Stimulated activated CD8-positive, alpha-beta memory T cell treated with anti-CD3 and anti-CD28 coated beads, Interleukin-7, amount 100 ng/mL, for 24 hours (primary cell): Measurements from ENCODE around the gene GSE1.

Experiments used
- DNase-seq: peaks from one replicate; pipeline ENCODE4 v3.0.0-alpha.2; 2020; ENCODE audit warnings: low read depth

The GSE1 gene

DNA sequence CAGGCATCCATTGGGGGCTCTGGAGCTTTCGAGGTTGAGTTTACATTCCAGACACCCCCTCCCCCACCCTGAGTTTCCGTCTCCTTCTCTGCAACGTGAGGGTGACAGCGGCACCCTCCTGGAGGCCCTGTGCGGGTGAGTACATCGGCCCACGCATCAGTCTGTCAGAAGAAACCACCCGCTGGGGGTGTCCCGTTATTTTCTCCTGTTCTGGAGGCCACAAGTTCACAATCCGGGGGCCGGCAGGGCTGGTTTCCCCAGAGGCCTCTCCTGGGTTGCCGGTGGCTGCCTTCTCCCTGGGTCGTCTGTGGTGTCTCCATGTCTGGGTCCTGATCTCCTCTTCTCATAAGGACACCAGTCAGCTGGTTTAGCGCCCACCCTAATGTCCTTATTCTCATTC, 35.7 kb downstream of the GSE1 start:
- DNase-seq = no peak

DNA sequence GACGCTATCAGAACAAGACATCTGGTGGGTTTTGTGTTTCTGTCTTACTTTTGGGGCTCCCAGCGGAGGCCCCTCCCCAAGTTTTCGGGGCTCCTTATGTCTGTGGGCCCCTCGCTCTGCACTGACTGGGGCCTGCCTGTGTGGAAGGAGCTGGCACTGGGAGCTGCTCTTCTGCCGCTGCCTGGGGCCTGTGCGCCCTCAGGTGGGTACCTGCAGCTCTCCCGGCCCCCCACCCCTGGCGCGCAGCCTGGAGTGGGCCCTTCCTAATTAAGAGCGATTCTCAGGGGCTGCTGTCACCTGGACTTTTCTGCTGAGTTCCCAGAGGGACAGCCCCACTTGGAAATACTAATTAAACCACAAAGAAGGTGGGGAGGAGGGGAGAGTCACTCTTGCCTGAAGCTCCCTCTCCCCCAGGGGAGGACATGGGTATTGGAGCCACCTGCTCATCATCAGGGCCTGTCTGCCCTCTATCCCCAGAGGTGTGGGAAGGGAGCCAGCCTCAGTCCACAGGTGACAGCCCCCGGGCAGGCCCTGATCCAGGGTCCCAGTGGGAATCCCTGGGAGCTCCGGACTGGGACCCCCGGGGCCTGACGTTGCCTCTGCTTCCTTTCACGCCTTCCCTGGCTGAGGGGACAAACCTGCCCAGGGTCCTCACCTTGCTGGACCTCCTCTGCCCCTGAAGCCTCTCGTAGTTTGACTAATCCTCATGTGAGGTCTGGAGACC, 36.5 kb downstream of the GSE1 start:
- DNase-seq = no peak

DNA sequence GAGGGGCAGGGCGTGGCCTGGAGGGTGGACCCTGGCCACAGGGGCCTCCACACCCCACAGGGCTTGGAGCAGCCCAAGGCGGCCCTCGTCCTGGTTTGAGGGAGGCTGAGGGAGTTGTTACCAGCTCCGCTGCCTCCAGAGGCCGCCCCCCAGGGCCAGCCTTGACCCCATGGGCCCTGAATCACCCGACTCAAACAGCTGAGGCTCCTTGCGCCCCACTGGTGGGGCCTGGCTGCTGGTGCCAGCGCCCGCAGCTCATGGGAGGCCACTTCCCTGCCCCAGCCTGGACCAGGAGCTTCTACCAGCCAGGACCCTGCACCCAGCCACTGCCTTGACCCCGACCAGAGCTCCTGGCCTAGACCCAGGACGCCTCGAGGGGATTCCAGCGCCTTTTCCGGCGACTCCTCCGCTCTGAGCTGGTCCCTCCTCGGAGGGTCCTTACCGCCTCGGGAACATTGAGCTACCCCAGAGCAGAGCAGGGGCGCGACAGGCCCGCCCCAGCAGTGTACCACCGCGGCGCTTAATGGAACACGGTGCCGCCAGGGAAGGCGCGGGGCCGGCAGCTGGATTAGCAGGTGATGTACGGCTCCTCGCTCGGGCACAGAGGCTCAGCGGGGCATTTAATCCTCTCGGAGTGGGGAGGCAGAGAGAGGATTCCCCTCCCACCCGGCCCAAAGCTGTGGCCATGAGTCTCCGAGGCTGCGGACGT, 37.2 kb downstream of the GSE1 start:
- no peak for DNase-seq

DNA sequence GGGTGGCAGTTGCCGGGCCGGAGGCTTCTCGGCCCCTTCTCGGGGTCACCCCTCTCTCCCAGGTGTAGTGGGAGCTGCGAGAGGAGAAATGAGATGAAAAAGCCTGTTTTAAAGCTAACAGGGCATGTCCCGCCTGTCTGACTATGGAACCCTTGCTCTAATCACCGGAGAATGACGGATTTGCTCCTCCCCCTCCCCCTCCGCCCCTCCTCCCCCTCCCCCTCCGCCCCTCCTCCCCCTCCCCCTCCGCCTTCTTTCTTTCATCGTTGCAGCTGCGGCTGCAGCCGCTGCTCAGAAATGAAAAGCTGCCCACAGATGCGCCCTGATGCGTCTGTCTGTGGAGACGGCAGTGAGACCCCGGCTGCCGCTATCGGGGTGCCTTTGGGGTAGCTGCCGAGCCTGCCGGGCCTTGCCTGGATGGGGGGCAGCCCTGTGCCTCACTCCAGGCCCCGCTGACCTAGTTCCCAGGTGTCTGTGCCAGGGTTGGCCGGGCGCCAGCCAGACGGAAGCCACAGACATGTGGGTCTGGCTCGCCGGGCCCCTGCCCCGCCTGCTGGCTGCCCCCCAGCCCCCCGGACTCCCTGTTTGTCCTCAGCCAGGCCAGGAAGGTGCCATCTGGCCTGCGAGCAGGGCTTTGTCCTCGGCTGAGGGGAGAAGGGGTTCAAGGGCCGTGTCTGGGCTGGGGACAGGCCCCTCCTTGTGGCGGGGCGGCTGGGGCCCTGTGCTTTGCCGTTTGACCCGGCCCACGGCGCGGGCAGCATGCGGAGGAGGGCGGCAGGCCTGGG, 37.9 kb downstream of the GSE1 start:
- no peak for DNase-seq

DNA sequence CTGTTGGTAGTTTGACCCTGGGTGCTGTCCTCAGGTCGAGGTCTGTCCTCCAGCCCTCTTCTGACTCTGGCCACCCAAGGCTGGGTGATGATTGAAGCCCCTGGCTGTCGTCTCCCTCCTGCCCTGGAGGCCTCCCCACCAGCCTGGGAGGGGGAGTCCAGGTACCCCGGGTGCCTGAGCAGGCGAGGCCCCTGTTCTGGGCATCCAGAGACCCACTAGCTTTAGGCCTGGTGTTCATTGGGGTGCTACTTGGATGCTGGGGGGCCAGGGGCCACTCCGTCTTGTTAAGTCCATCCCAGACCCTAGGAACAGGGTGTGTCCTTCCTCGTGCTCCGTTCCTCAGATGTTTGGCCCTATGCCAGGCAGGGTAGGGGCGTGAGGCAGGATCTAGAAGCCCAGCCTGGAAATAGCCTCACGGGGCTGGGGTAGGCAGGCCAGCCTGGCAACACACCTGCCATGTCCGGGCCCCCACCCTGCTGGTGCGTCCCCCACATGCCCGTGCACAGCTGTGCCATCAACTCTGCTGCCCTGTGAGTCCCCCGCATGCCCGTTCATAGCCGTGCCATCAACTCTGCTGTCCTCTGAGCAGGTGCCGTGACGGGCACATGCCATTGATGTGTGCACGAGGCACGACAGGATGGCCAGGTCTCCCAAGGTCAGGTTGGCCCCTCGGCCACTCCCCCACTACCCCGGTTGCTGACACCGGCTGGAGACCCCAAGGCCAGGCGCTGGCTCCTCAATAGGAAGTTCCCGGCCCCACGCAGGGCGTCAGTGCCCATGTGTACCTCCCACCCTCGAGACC, 38.7 kb downstream of the GSE1 start:
- no peak for DNase-seq

- no peak for DNase-seq
Measured at GRCh38 chr16:85652431-85653221, 39.5 kb downstream of the GSE1 start.

DNA sequence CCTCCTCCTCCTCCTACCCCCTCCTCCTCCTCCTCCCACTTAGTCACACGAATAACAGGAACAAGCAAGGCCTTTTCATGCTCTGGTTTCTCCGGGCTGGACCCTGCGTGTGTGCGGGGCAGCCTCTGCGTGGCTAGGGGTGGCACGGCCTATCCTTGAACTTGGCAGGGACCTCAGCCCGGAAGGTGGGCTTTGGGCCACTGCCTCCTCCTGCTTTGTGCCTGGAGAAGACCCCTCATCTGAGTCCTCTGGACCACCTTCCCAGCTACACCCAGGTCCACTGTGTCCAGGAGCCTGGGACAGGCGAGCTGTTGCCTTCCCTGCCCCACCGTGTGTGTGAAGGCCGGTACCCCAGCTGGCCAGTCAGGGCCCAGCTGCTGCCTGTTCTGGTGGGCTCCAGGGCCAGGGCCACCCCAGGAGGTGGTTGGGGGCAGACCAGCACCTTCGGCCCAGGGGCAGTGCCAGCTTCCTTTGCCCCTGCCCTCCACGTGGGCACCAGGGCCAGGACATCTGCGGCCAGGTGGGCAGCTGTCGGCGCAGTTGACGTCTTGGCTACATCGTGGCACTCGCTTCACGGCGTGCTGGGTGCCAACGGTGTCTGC, 40.3 kb downstream of the GSE1 start:
- DNase-seq = no peak

DNA sequence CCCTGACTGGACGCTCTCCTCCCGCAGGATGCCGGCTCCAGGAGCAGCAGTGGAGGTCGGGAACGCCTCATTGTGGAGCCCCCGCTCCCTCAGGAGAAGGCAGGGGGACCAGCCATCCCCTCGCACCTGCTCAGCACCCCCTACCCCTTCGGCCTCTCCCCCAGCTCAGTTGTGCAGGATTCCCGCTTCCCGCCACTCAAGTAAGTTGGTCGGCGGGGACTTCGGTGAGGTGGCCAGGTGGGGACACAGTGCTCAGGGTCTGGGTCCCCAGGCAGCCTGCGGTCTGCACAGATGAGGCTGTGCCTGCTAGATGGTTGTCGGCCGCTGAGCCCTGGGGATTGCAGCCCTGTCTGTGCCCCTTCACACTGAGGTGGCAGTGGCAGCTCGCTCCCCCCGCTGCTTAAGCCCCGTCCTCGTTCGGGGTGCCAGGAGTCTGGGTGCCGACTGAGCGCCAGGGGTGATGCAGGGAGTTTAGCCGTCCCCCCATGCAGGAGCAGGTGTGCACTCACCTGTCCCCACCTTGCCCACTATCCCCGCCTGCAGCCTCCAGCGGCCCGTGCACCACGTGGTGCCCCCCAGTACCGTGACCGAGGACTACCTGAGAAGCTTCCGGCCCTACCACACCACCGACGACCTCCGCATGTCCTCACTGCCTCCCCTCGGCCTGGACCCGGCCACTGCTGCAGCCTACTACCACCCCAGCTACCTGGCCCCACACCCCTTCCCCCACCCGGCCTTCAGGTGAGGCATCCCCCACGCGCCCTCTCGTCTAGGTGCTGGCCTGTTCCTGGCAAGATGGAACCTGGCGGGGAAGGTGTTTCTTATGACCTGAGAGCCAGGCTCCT, 41.4 kb downstream of the GSE1 start:
- DNase-seq = no peak

GRCh38 chr16:85655216-85656129, 42.4 kb downstream of the GSE1 start:
- DNase-seq = no peak

DNA sequence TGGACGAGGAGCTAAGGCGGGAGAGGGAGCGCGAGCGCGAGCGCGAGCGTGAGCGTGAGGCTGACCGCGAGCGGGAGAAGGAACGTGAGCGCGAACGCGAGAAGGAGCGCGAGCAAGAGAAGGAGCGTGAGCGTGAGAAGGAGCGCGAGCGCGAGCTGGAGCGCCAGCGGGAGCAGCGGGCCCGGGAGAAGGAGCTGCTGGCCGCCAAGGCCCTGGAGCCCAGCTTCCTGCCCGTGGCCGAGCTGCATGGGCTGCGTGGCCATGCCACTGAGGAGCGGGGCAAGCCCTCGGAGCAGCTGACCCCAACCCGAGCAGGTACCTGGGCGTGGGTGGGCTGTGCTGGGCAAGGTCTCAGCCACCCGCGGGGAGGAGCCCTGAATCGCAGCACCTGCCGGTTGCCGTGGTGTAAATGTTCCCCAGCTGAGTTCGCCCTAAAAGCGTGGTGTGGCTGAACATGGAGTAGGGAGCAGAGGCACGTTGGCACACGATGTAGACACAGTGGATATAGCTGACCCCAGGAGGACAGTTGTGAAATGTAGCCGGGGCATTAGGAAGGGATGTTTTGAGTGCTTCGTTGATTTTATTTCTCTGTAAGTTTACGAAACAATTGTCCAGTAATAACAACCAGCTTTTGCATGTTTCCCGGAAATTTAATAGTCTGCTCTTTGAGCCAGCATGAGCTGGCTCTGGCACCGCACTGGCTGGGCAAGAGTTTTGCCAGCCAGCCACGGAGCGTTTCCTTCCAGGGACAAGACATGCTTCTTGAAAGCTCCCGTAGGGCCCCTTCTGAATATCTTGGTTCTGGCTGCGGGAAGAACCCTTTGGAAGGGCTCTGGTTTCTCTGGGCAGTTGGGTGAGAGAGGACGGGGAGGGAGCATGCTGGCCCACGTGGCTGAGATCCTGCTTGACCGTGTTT, 43.5 kb downstream of the GSE1 start:
- no peak for DNase-seq

DNA sequence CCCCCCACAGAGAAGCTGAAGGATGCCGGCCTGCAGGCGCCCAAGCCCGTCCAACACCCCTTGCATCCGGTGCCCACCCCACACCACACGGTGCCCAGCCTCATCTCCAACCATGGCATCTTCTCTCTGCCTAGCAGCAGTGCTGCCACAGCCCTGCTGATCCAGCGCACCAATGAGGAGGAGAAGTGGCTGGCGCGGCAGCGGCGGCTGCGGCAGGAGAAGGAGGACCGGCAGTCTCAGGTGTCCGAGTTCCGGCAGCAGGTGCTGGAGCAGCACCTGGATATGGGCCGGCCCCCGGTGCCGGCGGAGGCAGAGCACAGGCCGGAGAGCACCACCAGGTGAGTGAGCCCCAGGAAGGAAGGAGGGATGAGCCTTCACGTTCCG, 44.1 kb downstream of the GSE1 start:
- no peak for DNase-seq

DNA sequence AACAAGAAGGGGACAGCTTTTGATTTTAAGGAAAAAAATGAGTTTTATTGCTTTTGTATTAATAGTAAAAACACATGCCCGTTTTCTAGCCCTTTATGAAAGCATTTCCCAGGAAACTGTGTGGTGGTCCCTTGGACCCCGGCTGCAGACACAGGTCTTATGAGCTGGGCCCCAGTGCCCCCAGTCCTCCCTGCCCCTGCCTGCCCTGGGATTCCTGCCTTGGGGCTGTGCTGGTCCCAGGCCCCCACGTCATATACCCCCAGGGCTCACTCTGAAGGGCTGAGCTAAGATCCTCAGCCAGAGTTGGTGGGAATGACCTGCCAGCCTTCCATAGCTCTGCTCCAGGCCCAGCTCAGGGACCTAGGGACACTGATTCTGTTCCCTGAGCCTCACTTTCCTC, 44.9 kb downstream of the GSE1 start:
- DNase-seq = no peak

DNA sequence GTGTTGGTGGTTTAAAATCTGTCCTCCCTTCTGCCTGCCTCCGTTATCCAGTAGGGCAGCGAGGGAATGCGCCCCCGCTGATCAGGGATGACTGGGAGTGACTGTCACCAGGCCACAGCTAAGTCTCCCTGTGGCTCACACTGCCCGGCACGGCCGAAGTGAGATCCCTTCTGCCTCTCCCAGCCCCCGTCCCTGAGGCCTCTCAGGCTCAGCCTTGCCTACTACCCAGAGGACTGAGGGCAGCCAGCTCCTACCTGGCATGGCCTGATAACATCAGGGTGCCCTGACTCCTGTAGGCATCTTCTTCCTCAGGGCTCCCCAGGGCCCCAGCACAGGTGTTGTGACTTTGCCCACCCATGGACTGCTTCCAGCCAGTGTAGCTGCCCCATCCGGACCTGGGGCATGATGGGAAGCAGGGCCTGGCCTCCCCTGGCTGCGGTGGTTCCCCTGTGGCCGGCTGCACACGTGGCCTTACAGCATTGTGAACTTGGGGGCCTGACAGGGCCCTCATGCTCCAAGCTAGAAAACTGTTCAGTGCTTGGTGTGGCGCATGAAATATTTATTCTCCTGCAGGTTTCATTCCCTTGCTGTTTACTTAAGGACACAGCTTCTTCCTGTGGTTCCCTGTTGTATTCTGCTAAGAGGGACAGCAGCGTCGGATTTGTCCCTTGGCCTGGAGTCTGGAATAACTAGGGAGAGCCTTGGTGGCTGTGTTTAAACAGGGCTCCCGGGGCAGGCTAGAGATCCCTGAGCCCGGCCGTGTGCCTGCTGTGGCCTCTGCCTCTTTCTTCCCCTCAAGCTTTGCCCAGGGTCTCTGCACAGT, 45.6 kb downstream of the GSE1 start:
- DNase-seq = no peak

- DNase-seq = no peak
Measured at GRCh38 chr16:85659336-85659735, 46.2 kb downstream of the GSE1 start.

- peak; percentile 43 for DNase-seq
Measured at GRCh38 chr16:85659805-85660511, 46.8 kb downstream of the GSE1 start.
